NCI-H2171 treated with DMSO at 0.1 percent for 48 hours (cell line): Measurements from ENCODE around the gene PRODH2.

Experiments used
- DNase-seq: peaks from one replicate; lab custom pipeline; 2025; lab: John Stamatoyannopoulos, UW

PRODH2 gene

GRCh38 chr19:35757749-35758608, 54.7 kb downstream of the PRODH2 start, which contains the start of gene PROSER3:
Gene PROSER3 (plus strand): TSS chr19:35758176. CDS start chr19:35758216, 40 bp downstream.
- DNase-seq = peak; percentile 99

- no peak for DNase-seq
Measured at GRCh38 chr19:35757231-35757748, 55.4 kb downstream of the PRODH2 start.

- no peak for DNase-seq
Measured at GRCh38 chr19:35756377-35757230, 56.0 kb downstream of the PRODH2 start, which contains the start of gene HSPB6. Gene HSPB6 (minus strand): TSS chr19:35757029. CDS start chr19:35757008, 21 bp downstream.

GRCh38 chr19:35755550-35756376, 56.9 kb downstream of the PRODH2 start:
- DNase-seq = no peak

- peak; percentile 15 for DNase-seq
Measured at GRCh38 chr19:35755131-35755549, 57.5 kb downstream of the PRODH2 start.

GRCh38 chr19:35754370-35755130, 58.1 kb downstream of the PRODH2 start:
- no peak for DNase-seq

GRCh38 chr19:35753634-35754369, 58.8 kb downstream of the PRODH2 start:
- DNase-seq = no peak

GRCh38 chr19:35752746-35753350, 59.8 kb downstream of the PRODH2 start:
- no peak for DNase-seq

- no peak for DNase-seq
Measured at GRCh38 chr19:35751839-35752745, 60.6 kb downstream of the PRODH2 start.

GRCh38 chr19:35750167-35750566, 62.5 kb downstream of the PRODH2 start:
- DNase-seq = no peak
